GM18526 (cell line): ENCODE results near the gene OBI1.

Experiments used
- POLR2A ChIP-seq: IDR thresholded peaks from 3 replicates; pipeline ENCODE4 v1.6.1; 2011; ENCODE audit not compliant: insufficient read length; ENCODE audit errors: extremely low read depth

OBI1 gene

GRCh38 chr13:78657699-78658629 is 991 bp downstream of the OBI1 start:
- TF ChIP-seq POLR2A, result no peak

GRCh38 chr13:78655906-78656305 is 3.0 kb downstream of the OBI1 start:
- no peak for TF ChIP-seq POLR2A

GRCh38 chr13:78655007-78655406 is 3.9 kb downstream of the OBI1 start:
- no peak for TF ChIP-seq POLR2A

- no peak for TF ChIP-seq POLR2A
Measured at GRCh38 chr13:78652651-78653050, 6.3 kb downstream of the OBI1 start.

GRCh38 chr13:78650717-78651083 is 8.3 kb downstream of the OBI1 start:
- TF ChIP-seq POLR2A, result no peak

- TF ChIP-seq POLR2A, result no peak
Measured at GRCh38 chr13:78649997-78650716, 8.8 kb downstream of the OBI1 start.

GRCh38 chr13:78638216-78638615 is 20.7 kb downstream of the OBI1 start:
- no peak for TF ChIP-seq POLR2A

GRCh38 chr13:78636495-78636894 is 22.5 kb downstream of the OBI1 start:
- no peak for TF ChIP-seq POLR2A

GRCh38 chr13:78632996-78633395 is 26.0 kb downstream of the OBI1 start:
- no peak for TF ChIP-seq POLR2A

GRCh38 chr13:78631077-78631476 is 27.9 kb downstream of the OBI1 start:
- TF ChIP-seq POLR2A, result no peak

GRCh38 chr13:78630511-78630910 is 28.4 kb downstream of the OBI1 start:
- no peak for TF ChIP-seq POLR2A

- TF ChIP-seq POLR2A, result no peak
Measured at GRCh38 chr13:78625384-78625783, 33.6 kb downstream of the OBI1 start.

- no peak for TF ChIP-seq POLR2A
Measured at GRCh38 chr13:78623132-78623531, 35.8 kb downstream of the OBI1 start.

GRCh38 chr13:78620936-78621470 is 38.0 kb downstream of the OBI1 start:
- TF ChIP-seq POLR2A, result no peak

- no peak for TF ChIP-seq POLR2A
Measured at GRCh38 chr13:78618411-78618810, 40.5 kb downstream of the OBI1 start.

GRCh38 chr13:78611040-78611439 is 47.9 kb downstream of the OBI1 start:
- no peak for TF ChIP-seq POLR2A
